Ovary (tissue), 9 donors: ENCODE results near the gene MYO1B. TPM values are rescaled to one million over a fixed set of nuclear protein-coding genes. Genes with fewer than 3 reads are reported as not detected.

Experiments
- DNase-seq, 5 donors: peaks; one replicate each; pipeline ENCODE4 v3.0.0-alpha.2; 2019 to 2020
- H3K27ac ChIP-seq, 2 donors: fragments of 200-600 bp; one replicate each; pipeline versions ENCODE4 v1.5.1 to v1.8.0; 2019 to 2022
- H3K27me3 ChIP-seq: fragments of 200-600 bp; one replicate; pipeline ENCODE4 v1.8.0; 2022
- H3K36me3 ChIP-seq: fragments of 200-600 bp; sonication (generic); one replicate; pipeline ENCODE4 v1.5.1; 2019
- H3K4me1 ChIP-seq: one replicate; pipeline ENCODE4 v1.8.1; 2013; ENCODE audit warnings: mild to moderate bottlenecking, moderate library complexity; ENCODE audit not compliant: insufficient read depth
- H3K4me3 ChIP-seq: fragments of 200-600 bp; sonication (generic); one replicate; pipeline ENCODE4 v1.5.1; 2017
- H3K9me3 ChIP-seq, 2 donors: fragments of 200-600 bp in 1 of 2; sonication (generic) in 1 of 2; one replicate each; pipeline versions ENCODE4 v1.5.1 to v1.8.1; 2013 to 2019; ENCODE audit warnings: mild to moderate bottlenecking in 1 of 2, moderate library complexity in 1 of 2
- EP300 ChIP-seq: sonication (generic); formaldehyde crosslinking; IDR thresholded peaks from one replicate; pipeline ENCODE4 v1.6.1; 2017; ENCODE audit warnings: antibody characterized with exemption
- POLR2A ChIP-seq: fragments of 450-650 bp; IDR thresholded peaks from one replicate; pipeline ENCODE4 v1.6.1; 2017; ENCODE audit warnings: antibody characterized with exemption, mild to moderate bottlenecking, moderate library complexity
- WGBS, 3 donors: extraction: QIAGEN DNeasy Blood & Tissue Kit in 1 of 3; methylation state at CpG; one replicate each; pipeline versions ENCODE4 v1.1.5 to v1.1.7; 2013 to 2017; 5-methylcytosine and 5-hydroxymethylcytosine counted together
- intact Hi-C, 4 donors: fragments of 100-400 bp; cut with DNase I; formaldehyde crosslinking; loops; one replicate each; pipeline versions ENCODE4 v1.11.0 to v1.15.1; 2022 to 2023
- polyA plus RNA-seq, 2 donors: library from polyadenylated mRNA; stranded (reverse); fragments of 200-250 nt in 1 of 2; fragments of 350-450 nt in 1 of 2; fragmentation: Illumina TruSeq in 1 of 2; extraction: RNeasy Lipid Tissue Mini Kit (QIAGEN cat#74804) in 1 of 2; gene quantifications; one replicate each; pipeline ENCODE4 v1.2.3, GENCODE V29; 2013 to 2014
- total RNA-seq, 7 donors: library from RNA; depleted of rRNA in 2 of 7; stranded (reverse); fragments of >200 nt in 2 of 7; fragmentation: NEBNext Ultra II Directional in 3 of 7; extraction: Animal tissue kit (Norgen Biotek cat#: 25700) in 3 of 7; gene quantifications; one replicate each; pipeline versions ENCODE4 v1.1.0 to v1.2.4, GENCODE V29; 2016 to 2023
- TF ChIP-seq, protein P1 (sequence below), 3 donors: fragments of 450-650 bp in 2 of 3; fragments of 200-600 bp in 1 of 3; IDR thresholded peaks; one replicate each; pipeline versions ENCODE4 v1.5.1 to v1.8.0; 2016 to 2022; ENCODE audit warnings: antibody characterized with exemption in 3 of 3, mild to moderate bottlenecking in 1 of 3
- donor health status: DM: no; HTN: no; CAD: no; lungs with moderate emphysema.
- donor health status: DM: no; HTN: no; CAD: no.
- donor health status: Bipolar disorder and iron deficiency.
- donor health status: DM: yes; HTN: yes; CAD: no.
- donor health status: DM: no; HTN: no; CAD: no.
- donor health status: DM: yes; HTN: yes; CAD: no.

Gene MYO1B
- total and polyA plus RNA-seq, 9 donors: 15.8 to 34.7 (median 27.3) TPM

DNA sequence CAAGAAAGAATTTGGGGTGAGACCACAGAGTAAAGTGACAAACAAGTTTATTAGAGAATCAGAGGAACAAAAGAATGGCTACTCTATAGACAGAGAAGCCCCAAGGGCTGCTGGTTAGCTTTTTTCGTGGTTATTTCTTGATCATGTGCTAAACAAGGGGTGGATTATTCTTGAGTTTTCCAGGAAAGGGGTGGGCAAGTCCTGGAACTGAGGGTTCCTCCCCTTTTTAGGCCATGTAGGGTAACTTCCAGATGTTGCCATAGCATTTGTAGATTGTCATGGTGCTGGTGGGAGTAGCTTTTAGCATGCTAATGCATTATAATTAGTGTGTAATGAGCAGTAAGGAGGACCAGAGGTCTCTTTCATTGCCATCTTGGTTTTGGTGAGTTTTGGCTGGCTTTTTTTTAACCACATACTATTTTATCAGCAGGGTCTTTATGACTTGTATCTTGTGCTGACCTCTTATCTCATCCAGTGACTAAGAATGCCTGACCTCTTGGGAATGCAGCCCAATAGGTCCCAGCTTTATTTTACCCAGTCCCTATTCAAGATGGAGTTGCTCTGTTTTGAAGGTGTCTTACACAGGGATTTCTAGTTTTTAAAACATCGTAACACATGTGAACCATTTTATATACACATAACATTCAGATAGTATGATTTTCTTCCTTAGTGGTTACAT lies 77.8 kb downstream of the MYO1B start:
- intact Hi-C loops: no loop called here
- 89 to 96% (median 95%) methylated on average over 2 of the region's 2 CpGs for WGBS, 3 donors

DNA sequence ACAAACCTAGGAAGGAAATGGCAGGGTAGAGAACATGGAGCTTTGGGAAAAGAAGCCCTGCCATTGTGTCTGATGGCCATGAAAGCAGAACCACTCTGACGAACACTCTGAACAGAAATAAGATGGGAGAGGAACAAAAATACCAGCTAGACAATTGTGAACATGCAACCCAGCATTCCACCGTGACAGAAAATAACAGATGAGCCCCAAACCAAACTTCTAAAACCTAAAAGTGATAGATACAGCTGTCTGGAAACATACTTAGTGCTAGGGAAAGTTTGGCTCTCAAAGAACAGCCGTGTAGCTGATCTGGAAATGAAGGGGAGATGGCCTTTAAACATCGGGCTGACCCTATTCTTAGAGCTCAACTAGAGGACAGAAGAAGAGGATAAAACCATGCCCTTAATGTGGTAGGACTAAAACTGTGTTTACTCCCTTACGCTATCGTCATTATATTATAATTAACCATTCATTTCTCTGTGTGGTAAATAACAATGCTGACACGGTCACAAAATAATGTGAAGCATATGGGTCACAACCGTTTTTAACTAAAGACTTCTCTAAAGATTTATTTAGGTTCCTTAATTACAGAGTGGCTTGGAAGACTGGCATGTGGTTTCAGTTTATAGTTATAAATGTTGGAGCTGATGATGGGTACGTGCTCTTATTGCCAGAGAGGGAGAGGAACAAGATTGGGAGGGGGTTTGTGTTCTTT lies 80.6 kb downstream of the MYO1B start:
- H3K9me3 ChIP-seq: no peaks in the 10 kb centered on the region
- H3K4me1 ChIP-seq: no peaks in the 10 kb centered on the region
- TF ChIP-seq POLR2A (no peak), EP300 (no peak)
- TF ChIP-seq, protein P1, sequence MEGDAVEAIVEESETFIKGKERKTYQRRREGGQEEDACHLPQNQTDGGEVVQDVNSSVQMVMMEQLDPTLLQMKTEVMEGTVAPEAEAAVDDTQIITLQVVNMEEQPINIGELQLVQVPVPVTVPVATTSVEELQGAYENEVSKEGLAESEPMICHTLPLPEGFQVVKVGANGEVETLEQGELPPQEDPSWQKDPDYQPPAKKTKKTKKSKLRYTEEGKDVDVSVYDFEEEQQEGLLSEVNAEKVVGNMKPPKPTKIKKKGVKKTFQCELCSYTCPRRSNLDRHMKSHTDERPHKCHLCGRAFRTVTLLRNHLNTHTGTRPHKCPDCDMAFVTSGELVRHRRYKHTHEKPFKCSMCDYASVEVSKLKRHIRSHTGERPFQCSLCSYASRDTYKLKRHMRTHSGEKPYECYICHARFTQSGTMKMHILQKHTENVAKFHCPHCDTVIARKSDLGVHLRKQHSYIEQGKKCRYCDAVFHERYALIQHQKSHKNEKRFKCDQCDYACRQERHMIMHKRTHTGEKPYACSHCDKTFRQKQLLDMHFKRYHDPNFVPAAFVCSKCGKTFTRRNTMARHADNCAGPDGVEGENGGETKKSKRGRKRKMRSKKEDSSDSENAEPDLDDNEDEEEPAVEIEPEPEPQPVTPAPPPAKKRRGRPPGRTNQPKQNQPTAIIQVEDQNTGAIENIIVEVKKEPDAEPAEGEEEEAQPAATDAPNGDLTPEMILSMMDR (IDR thresholded peaks at IDR 0.05): no peak
- no peak overlapping the region for H3K4me3 ChIP-seq
- no peaks in the 10 kb centered on the region for H3K36me3 ChIP-seq
- intact Hi-C loops: no loop called here
- no peaks in the 10 kb centered on the region for H3K27me3 ChIP-seq
- no peak for DNase-seq
- H3K27ac ChIP-seq: no peak overlapping the region
- WGBS, 3 donors: 92 to 93% (median 92%) methylated on average over 9 of the region's 9 CpGs

More for the DNA sequence above, 77.8 kb downstream of the MYO1B start:
- Histone ChIP-seq H3K27ac (no peak overlapping the region), H3K9me3 (no peaks in the 10 kb centered on the region), H3K4me3 (no peak overlapping the region), H3K4me1 (peaks cover 2% of the 10 kb centered on the region), H3K36me3 (no peaks in the 10 kb centered on the region), H3K27me3 (no peaks in the 10 kb centered on the region)
- no peak for TF ChIP-seq EP300
- TF ChIP-seq, protein P1 (IDR thresholded peaks at IDR 0.05): no peak
- no peak for TF ChIP-seq POLR2A
- DNase-seq: no peak

- Histone ChIP-seq H3K4me1 (no peaks in the 10 kb centered on the region), H3K27me3 (no peaks in the 10 kb centered on the region), H3K4me3 (no peak overlapping the region), H3K36me3 (no peaks in the 10 kb centered on the region), H3K9me3 (no peaks in the 10 kb centered on the region), H3K27ac (no peak overlapping the region)
- intact Hi-C loops: no loop called here
- 90 to 96% (median 94%) methylated on average over 1 of the region's 1 CpG for WGBS, 3 donors
- no peak for TF ChIP-seq POLR2A
- no peak for DNase-seq
These were observed 82.3 kb downstream of the MYO1B start for GRCh38 chr2:191327484-191327883.

DNA sequence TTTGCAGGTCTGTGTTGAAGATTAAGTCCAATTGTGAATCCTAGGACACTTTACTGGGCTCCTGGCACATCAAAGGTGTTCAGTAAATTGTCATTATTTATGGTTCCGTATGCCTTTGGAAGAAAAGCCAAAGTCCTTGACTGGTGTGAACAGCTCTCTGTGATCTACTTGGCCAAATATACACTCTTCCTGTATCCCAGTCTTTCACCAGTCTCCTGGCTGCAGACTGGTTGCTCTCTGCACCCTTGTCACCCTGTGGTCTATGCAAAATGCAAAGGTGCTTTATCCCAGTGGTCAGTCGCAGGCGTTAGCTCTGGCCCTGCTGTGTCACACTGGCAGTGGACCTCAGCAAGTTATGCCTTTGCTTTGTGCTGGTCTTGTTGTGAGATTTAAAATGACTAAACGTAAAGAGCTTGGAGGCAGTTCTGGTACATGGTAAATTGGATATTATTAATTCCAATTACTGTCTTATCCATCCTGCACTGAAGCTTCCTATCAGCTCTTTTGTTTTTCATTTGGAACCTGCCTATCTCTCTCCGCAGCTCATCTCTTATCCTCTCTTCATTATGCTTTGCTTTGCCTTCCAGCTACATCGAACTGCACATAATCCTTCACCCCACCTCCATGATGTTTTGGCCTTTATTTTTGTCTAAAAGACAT lies 83.1 kb downstream of the MYO1B start:
- WGBS, 3 donors: 89 to 91% (median 89%) methylated on average over 6 of the region's 6 CpGs
- Histone ChIP-seq H3K36me3 (no peaks in the 10 kb centered on the region), H3K27ac (no peak overlapping the region), H3K9me3 (no peaks in the 10 kb centered on the region), H3K4me1 (no peaks in the 10 kb centered on the region), H3K4me3 (no peak overlapping the region), H3K27me3 (no peaks in the 10 kb centered on the region)
- intact Hi-C loops: no loop called here
- no peak for TF ChIP-seq POLR2A
- TF ChIP-seq, protein P1 (IDR thresholded peaks at IDR 0.05): no peak
- TF ChIP-seq EP300: no peak
- no peak for DNase-seq
